Liver (tissue), 3 donors: ENCODE measurements around the gene TMTC1.

Experiments used
- HNF4G ChIP-seq: IDR thresholded peaks from 2 replicates; pipeline ENCODE4 v1.6.1; 2016; ENCODE audit warnings: antibody characterized with exemption
- TF ChIP-seq, protein P1 (sequence below): IDR thresholded peaks from 2 replicates; pipeline ENCODE4 v1.6.1; 2016; ENCODE audit warnings: antibody characterized with exemption, mild to moderate bottlenecking
- TF ChIP-seq, protein P2 (sequence below): fragments of 150-350 bp; IDR thresholded peaks from 2 replicates; pipeline ENCODE4 v1.5.1; 2017; ENCODE audit warnings: improper control_type of control experiment, low read depth, low read length; ENCODE audit not compliant: missing input control
- donor health status: healthy.
- donor health status: healthy.

DNA sequence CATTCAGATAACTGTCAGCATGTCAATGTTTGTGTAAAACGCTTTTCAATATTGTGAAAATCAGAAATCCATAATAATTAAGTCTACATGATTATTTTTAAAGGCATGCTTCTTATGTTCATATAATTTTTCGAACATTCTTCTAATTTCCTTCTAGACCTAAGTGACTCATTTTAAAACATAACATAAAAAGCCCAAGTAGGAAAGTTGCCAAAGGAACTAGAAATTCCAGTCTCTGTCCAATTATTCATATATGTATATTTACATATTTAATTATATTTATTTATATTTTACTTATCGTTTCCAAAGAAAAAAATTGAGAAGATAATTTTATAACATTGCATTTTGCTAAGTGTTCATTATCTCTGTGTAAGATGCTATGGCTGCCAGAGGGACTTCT, 110.4 kb downstream of the TMTC1 start:
- TF ChIP-seq, protein P1, sequence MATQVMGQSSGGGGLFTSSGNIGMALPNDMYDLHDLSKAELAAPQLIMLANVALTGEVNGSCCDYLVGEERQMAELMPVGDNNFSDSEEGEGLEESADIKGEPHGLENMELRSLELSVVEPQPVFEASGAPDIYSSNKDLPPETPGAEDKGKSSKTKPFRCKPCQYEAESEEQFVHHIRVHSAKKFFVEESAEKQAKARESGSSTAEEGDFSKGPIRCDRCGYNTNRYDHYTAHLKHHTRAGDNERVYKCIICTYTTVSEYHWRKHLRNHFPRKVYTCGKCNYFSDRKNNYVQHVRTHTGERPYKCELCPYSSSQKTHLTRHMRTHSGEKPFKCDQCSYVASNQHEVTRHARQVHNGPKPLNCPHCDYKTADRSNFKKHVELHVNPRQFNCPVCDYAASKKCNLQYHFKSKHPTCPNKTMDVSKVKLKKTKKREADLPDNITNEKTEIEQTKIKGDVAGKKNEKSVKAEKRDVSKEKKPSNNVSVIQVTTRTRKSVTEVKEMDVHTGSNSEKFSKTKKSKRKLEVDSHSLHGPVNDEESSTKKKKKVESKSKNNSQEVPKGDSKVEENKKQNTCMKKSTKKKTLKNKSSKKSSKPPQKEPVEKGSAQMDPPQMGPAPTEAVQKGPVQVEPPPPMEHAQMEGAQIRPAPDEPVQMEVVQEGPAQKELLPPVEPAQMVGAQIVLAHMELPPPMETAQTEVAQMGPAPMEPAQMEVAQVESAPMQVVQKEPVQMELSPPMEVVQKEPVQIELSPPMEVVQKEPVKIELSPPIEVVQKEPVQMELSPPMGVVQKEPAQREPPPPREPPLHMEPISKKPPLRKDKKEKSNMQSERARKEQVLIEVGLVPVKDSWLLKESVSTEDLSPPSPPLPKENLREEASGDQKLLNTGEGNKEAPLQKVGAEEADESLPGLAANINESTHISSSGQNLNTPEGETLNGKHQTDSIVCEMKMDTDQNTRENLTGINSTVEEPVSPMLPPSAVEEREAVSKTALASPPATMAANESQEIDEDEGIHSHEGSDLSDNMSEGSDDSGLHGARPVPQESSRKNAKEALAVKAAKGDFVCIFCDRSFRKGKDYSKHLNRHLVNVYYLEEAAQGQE, result no peak
- TF ChIP-seq, protein P2, sequence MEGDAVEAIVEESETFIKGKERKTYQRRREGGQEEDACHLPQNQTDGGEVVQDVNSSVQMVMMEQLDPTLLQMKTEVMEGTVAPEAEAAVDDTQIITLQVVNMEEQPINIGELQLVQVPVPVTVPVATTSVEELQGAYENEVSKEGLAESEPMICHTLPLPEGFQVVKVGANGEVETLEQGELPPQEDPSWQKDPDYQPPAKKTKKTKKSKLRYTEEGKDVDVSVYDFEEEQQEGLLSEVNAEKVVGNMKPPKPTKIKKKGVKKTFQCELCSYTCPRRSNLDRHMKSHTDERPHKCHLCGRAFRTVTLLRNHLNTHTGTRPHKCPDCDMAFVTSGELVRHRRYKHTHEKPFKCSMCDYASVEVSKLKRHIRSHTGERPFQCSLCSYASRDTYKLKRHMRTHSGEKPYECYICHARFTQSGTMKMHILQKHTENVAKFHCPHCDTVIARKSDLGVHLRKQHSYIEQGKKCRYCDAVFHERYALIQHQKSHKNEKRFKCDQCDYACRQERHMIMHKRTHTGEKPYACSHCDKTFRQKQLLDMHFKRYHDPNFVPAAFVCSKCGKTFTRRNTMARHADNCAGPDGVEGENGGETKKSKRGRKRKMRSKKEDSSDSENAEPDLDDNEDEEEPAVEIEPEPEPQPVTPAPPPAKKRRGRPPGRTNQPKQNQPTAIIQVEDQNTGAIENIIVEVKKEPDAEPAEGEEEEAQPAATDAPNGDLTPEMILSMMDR, result no peak
- no peak for TF ChIP-seq HNF4G
